ENCODE results near the gene KRT86.
"Not testable (repeated sequence)": the region's sequence is repeated elsewhere in the genome, so short reads cannot be mapped to it uniquely, and the experiment has no call there.

Gene KRT86

DNA sequence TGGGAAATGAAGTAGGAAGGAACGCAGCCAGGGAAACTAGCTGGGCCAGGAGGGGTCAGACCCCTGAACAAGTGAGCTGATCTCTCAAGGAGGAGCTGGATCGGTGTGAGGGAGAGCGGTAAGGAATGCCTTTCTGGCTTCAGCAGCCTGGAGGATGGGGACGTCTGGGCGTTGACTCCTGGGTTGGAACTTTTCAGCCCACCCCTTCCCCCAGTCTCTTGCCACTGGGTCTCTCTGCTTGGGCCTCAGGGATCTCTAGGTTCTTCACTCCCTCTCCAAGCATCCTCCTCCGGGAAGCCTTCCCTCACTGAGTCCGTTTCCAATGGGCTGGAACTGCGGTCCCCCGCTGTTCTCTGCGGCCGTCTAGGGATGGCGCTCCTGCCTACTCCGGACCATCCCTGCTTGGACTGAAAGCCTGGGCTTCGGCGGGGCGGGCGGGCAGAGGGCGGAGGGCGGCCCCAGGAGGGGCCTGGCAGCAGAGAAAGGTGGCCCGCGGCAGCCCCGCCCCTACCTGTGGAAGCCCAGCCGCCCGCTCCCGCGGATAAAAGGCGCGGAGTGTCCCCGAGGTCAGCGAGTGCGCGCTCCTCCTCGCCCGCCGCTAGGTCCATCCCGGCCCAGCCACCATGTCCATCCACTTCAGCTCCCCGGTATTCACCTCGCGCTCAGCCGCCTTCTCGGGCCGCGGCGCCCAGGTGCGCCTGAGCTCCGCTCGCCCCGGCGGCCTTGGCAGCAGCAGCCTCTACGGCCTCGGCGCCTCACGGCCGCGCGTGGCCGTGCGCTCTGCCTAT, 41.6 kb upstream of the KRT86 start, which contains the start of gene KRT7:
Gene KRT7 (plus strand): TSS at position 570 of the 788 bp plus-strand sequence. CDS start 54 bp downstream, at position 624.
- no peak for DNase-seq (ENCODE audit: insufficient read length)
- no peak for FAIRE-seq
- TF ChIP-seq TAF1 (IDR thresholded peaks at IDR 0.05; ENCODE audit: borderline replicate concordance, low read depth, low read length) (no peak), POLR2A (IDR thresholded peaks at IDR 0.05; ENCODE audit: low read depth, low read length) (no peak), POLR2AphosphoS5 (IDR thresholded peaks at IDR 0.05; ENCODE audit: low read depth, low read length) (no peak)

DNA sequence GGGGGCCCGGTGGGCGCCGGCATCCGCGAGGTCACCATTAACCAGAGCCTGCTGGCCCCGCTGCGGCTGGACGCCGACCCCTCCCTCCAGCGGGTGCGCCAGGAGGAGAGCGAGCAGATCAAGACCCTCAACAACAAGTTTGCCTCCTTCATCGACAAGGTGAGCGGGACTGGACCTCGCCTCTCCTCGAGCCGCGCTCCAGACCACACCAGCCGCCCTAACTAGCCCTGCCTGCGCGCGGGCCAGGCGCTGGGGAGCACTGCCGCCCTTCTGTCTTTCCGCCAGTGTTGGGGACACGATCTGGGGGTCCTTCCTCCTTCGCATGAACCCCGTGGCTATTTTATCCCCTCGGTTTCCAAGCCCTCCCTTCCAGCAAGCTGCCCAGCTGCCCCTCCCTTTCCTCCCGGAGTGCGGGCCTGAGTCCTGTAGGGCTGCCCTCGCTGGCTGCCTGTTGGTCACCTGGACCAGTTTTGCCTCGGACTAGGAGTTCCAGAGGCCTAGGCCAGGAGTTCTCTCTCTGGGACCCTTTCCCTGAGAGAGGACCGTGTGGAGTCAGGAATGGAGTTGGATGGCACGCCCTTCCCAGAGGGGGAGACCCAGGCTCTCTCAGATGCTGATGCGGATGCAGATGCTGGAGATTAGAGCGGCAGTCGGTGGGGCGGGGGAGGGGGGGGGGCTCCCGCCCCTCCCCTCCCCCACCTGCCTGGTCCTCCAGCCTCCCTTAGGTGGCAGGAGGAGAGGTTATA, 40.8 kb upstream of the KRT86 start:
- TF ChIP-seq POLR2A (IDR thresholded peaks at IDR 0.05; ENCODE audit: low read depth, low read length) (no peak), POLR2AphosphoS5 (IDR thresholded peaks at IDR 0.05; ENCODE audit: low read depth, low read length) (no peak), TAF1 (IDR thresholded peaks at IDR 0.05; ENCODE audit: borderline replicate concordance, low read depth, low read length) (no peak)
- DNase-seq (ENCODE audit: insufficient read length) (no peak), FAIRE-seq (no peak)

DNA sequence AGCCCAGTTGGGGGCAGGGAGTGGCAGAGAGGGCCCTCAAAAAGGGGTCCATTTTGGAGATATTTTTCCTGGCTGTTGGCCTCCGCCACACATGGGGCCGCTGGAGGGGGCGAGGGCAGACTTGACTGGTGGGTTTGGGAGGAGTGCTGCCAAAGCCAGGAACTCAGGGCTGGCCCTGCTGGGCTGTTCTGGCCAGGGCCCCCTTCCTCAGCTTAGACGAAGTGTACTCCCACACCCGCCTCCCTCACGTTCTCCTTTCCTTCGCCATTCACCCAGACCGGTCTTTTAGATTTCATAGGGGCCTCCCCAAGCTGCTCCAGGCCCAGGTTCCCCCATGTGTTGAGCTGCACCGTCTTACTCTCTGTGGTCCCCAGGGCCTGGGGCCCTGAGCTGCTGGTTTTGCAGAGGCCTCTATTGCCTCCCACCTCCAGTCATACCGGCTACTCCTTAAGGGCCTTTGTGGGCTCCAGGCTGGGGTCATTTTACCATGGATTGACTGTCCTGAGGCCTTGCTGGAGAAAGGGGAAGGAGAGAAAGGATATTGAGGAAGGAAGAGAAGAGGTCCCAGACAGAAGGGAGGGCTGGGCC, 40.1 kb upstream of the KRT86 start:
- no peak for FAIRE-seq
- no peak for DNase-seq (ENCODE audit: insufficient read length)

DNA sequence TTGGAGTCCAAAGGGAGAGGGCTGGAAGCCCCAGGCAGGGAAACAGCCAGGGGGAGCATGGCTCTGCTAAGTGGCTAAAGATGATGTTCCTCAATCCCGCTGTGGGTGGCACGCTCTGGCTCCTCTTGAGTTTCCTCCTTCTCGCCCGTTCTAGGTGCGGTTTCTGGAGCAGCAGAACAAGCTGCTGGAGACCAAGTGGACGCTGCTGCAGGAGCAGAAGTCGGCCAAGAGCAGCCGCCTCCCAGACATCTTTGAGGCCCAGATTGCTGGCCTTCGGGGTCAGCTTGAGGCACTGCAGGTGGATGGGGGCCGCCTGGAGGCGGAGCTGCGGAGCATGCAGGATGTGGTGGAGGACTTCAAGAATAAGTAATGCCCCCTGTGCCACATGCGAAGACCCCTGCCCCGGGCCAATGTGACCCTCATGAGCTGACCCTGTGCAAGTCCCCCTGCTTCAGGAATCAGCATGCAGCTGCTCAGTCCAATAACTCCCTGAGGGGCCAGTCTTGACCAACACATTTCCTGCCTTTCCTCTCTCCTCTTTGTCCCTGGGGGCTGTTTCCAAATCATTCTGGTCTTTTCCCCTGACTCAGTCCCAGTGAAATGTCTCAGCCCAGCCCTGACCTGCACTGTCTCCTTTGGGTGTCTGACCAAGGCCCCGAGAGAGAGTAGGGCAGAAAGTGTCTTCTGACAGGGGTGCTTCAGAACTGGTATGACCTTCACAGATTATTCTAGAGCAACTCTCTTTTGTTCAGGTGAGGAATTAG, 39.3 kb upstream of the KRT86 start:
- no peak for DNase-seq (ENCODE audit: insufficient read length)
- no peak for TF ChIP-seq POLR2AphosphoS5 (IDR thresholded peaks at IDR 0.05; ENCODE audit: low read depth, low read length)
- TF ChIP-seq TAF1 (IDR thresholded peaks at IDR 0.05; ENCODE audit: borderline replicate concordance, low read depth, low read length), result no peak
- TF ChIP-seq POLR2A (IDR thresholded peaks at IDR 0.05; ENCODE audit: low read depth, low read length), result no peak
- FAIRE-seq, result no peak

More for the DNA sequence above, 40.1 kb upstream of the KRT86 start:
- TF ChIP-seq POLR2A (IDR thresholded peaks at IDR 0.05; ENCODE audit: low read depth, low read length) (no peak), POLR2AphosphoS5 (IDR thresholded peaks at IDR 0.05; ENCODE audit: low read depth, low read length) (no peak), TAF1 (IDR thresholded peaks at IDR 0.05; ENCODE audit: borderline replicate concordance, low read depth, low read length) (no peak)

DNA sequence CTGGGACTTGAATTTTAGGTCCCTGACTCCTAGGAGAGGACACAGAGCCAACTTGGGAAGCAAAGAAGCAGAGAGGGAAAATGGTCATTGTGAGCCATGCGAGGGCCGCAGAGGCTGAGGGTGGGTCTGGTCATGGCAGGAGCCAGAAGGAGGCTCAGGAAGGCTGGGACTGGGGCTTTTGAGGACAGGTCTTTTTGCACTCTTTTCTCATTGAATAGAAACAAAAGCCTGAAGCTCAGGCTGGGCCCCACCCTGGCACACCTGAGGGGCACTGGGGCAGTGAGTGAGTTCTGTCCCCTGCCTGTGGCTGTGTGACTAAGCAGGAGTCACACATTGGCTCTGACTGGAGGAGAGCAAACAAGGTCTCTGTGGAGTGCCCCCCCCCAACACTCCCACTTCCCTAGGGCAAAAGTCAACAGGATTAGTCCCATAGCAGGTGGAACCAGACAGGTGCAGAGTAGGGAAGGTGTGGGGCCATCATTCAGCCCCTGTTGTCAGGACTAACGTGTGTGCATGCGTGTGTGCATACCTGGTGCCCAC, 38.6 kb upstream of the KRT86 start:
- FAIRE-seq (no peak), DNase-seq (ENCODE audit: insufficient read length) (no peak)
- TF ChIP-seq TAF1 (IDR thresholded peaks at IDR 0.05; ENCODE audit: borderline replicate concordance, low read depth, low read length) (no peak), POLR2A (IDR thresholded peaks at IDR 0.05; ENCODE audit: low read depth, low read length) (no peak), POLR2AphosphoS5 (IDR thresholded peaks at IDR 0.05; ENCODE audit: low read depth, low read length) (no peak)

DNA sequence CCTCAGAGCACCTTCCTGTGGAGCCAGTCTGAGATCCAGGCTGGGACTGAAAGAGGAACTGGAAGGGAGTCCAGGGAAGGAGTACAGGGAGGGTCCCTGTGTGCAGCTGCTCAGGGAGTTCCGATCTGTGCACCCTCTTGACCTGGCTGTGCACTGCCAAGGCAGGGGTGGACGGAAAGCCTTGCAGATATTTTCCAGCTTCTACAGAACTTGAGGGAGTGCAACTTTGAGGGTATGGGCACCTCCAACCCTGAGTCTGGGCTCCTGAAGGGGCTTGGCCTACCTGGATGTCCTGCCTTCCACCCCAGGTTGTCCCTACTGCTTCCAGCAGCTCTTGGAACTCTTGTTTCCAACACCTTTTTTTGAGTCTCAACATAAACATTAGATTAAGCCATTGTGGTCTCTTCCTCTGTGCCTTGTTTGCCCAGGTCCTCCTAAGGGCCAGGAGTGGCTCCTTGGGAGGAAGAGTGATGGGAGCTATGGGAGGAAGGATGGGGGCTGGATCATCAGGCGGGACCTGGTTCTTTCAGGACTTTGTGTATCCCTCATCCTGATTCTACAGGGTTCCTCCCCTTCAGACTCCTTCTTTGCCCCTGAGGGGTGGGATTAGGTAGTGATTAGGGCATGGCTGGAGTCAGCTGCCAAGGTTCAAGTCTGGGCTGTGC, 37.9 kb upstream of the KRT86 start:
- TF ChIP-seq POLR2A (IDR thresholded peaks at IDR 0.05; ENCODE audit: low read depth, low read length) (no peak), TAF1 (IDR thresholded peaks at IDR 0.05; ENCODE audit: borderline replicate concordance, low read depth, low read length) (no peak), POLR2AphosphoS5 (IDR thresholded peaks at IDR 0.05; ENCODE audit: low read depth, low read length) (no peak)
- FAIRE-seq (no peak), DNase-seq (ENCODE audit: insufficient read length) (no peak)

DNA sequence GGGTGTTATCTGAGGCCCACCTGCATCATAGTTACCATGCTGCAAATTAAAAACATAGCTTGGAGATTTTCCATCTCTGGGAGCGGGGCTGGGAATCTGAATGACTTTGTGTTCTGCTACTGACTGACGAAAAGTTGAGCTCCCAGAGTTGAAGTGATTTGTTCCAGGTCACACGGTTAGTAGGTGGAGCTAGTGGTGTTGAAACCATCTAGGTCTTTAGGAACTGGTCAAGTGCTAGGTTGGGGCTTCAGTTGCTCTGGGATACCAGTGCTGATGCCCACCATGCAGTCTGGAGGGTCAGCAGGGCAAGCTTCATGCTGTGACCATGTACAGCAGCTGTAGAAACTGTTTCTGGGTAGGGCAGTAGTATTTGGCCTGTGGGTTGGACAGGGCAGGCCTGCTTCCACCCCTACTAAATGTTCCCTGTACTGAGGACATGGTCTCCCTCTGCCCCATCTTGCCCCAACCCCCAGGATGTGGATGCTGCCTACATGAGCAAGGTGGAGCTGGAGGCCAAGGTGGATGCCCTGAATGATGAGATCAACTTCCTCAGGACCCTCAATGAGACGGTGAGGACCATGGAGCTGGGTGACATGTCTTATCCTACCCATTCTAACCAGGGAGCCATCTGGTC, 36.1 kb upstream of the KRT86 start:
- TF ChIP-seq POLR2AphosphoS5 (IDR thresholded peaks at IDR 0.05; ENCODE audit: low read depth, low read length), result no peak
- TF ChIP-seq TAF1 (IDR thresholded peaks at IDR 0.05; ENCODE audit: borderline replicate concordance, low read depth, low read length), result no peak
- TF ChIP-seq POLR2A (IDR thresholded peaks at IDR 0.05; ENCODE audit: low read depth, low read length), result no peak
- FAIRE-seq (no peak), DNase-seq (ENCODE audit: insufficient read length) (no peak)

DNA sequence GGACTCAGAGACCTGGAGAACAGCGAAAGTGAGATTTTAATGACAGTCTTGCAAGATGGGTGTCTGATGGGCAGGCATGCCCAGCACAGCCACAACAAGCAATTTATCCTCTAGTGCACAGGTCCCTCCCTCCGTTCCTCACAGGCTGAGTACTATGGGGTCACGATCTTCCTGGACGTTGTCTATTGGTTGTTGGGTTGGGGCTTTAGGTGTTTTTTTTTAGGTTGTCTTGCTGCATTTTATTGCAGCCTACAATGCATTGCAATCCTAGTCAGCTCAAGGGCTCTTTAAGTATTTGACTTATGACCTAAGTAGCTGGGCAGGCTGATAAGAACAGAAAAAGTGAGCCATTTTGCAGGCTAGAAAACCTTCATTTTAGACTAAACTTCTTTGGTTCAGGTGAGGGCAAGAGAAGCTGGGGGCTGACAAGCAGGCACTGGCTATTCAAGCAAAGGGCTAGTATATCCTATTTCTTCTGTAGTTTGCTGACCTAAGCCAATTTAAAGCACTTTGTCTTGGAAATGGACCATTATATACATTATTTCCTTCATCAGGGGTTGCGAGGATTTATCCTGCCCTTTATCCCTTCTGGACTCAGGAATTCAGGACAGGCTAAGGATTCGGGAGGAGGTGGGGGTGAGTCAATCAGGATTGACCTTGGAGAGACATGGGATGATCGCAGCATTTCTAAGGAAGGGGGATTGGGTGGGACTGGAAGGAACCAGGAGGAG, 35.4 kb upstream of the KRT86 start:
- DNase-seq (ENCODE audit: insufficient read length), result no peak
- peak; percentile 42 for FAIRE-seq
- TF ChIP-seq POLR2AphosphoS5 (IDR thresholded peaks at IDR 0.05; ENCODE audit: low read depth, low read length), result no peak
- TF ChIP-seq TAF1 (IDR thresholded peaks at IDR 0.05; ENCODE audit: borderline replicate concordance, low read depth, low read length), result no peak
- no peak for TF ChIP-seq POLR2A (IDR thresholded peaks at IDR 0.05; ENCODE audit: low read depth, low read length)

DNA sequence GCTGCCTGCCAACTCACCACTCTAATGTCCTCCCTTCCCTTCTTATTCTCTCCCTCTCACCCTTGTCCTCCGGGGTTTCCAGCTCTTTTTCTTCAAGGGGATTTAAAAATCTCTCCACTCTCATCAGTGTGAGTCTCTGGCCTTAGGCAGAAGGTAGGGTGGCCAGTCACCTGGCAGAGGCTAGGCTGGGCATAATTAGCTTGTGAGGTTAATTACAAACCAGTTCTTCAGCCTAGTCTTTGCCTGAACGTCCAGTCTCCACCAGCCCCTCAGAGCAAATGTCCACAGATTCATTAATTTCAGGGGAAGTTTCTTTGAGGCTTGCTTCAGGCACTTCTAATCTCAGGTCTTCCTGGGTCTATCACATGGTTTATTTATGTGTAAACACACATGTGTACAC, 34.7 kb upstream of the KRT86 start:
- FAIRE-seq, result no peak
- DNase-seq (ENCODE audit: insufficient read length), result no peak

DNA sequence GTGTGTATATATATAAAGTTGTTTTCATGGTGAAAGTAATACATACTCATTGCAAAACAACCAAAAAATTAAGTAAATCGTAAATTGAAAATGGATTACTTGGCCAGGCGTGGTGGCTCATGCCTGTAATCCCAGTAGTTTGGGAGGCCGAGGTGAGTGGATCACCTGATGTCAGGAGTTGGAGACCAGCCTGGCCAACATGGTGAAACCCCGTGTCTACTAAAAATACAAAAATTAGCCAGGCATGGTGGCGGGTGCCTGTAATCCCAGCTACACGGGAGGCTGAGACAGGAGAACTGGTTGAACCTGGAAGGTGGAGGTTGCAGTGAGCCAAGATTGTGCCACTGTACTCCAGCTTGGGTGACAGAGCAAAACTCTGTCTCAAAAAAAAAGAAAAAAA, 34.2 kb upstream of the KRT86 start:
- DNase-seq (ENCODE audit: insufficient read length); FAIRE-seq: not testable (repeated sequence)

More for the DNA sequence above, 34.7 kb upstream of the KRT86 start:
- TF ChIP-seq POLR2AphosphoS5 (IDR thresholded peaks at IDR 0.05; ENCODE audit: low read depth, low read length) (no peak), TAF1 (IDR thresholded peaks at IDR 0.05; ENCODE audit: borderline replicate concordance, low read depth, low read length) (no peak), POLR2A (IDR thresholded peaks at IDR 0.05; ENCODE audit: low read depth, low read length) (no peak)

All from GM12892 (cell line).